Muscle layer of duodenum (tissue), 2 donors: ENCODE results near the gene SLC5A4.
"Not testable (repeated sequence)": the region's sequence is repeated elsewhere in the genome, so short reads cannot be mapped to it uniquely, and the experiment has no call there.

Experiments used
- H3K27ac ChIP-seq: one replicate; pipeline ENCODE4 v1.7.0; 2013; ENCODE audit warnings: mild to moderate bottlenecking, low read length
- H3K27me3 ChIP-seq: one replicate; pipeline ENCODE4 v1.7.0; 2013; ENCODE audit warnings: low read depth, mild to moderate bottlenecking, control low read depth, low read length
- H3K36me3 ChIP-seq, 2 donors: one replicate each; pipeline ENCODE4 v1.7.0; 2013; ENCODE audit warnings: low read length in 2 of 2, control low read depth in 1 of 2, mild to moderate bottlenecking in 1 of 2; ENCODE audit not compliant: insufficient read depth in 2 of 2, control insufficient read depth in 1 of 2
- H3K4me1 ChIP-seq, 2 donors: one replicate each; pipeline ENCODE4 v1.7.0; 2013; ENCODE audit warnings: low read length in 2 of 2, mild to moderate bottlenecking in 2 of 2, control low read depth in 1 of 2, moderate library complexity in 1 of 2; ENCODE audit not compliant: insufficient read depth in 2 of 2, control insufficient read depth in 1 of 2
- H3K4me3 ChIP-seq, 2 donors: one replicate each; pipeline ENCODE4 v1.7.0; 2013; ENCODE audit warnings: low read length in 2 of 2, low read depth in 1 of 2, mild to moderate bottlenecking in 1 of 2
- H3K9me3 ChIP-seq, 2 donors: one replicate each; pipeline ENCODE4 v1.7.0; 2013; ENCODE audit warnings: low read length in 2 of 2, control low read depth in 1 of 2, mild to moderate bottlenecking in 1 of 2; ENCODE audit not compliant: control insufficient read depth in 1 of 2
- donor health status: healthy.

SLC5A4 gene

GRCh38 chr22:32255217-32255616 is at the start of gene SLC5A4:
Gene SLC5A4, minus strand, starts transcription at chr22:32255347. Its CDS starts 18 bp downstream, at chr22:32255329.
- H3K4me3 ChIP-seq = no peak within 1 kb of the TSS

GRCh38 chr22:32293921-32294320 is 38.8 kb upstream of the SLC5A4 start:
- H3K4me1 ChIP-seq, H3K9me3 ChIP-seq, H3K4me3 ChIP-seq: not testable (repeated sequence)

More at GRCh38 chr22:32255217-32255616, at the start of gene SLC5A4:
- Histone ChIP-seq H3K4me1 (no peaks in the 10 kb centered on the region), H3K27ac (no peak within 1 kb of the TSS), H3K27me3 (no peaks in the 10 kb centered on the region), H3K36me3 (no peaks in the 10 kb centered on the region), H3K9me3 (no peaks in the 10 kb centered on the region)

GRCh38 chr22:32286290-32286840 is 31.2 kb upstream of the SLC5A4 start:
- H3K27me3 ChIP-seq = no peaks in the 10 kb centered on the region
- H3K36me3 ChIP-seq = no peaks in the 10 kb centered on the region
- H3K27ac ChIP-seq = no peak overlapping the region
- H3K9me3 ChIP-seq = peaks cover 0 to 4% of the 10 kb centered on the region in 2 donors
- H3K4me1 ChIP-seq = no peaks in the 10 kb centered on the region
- H3K4me3 ChIP-seq = no peak overlapping the region

More at GRCh38 chr22:32293921-32294320, 38.8 kb upstream of the SLC5A4 start:
- not testable (repeated sequence) for H3K27me3 ChIP-seq, H3K36me3 ChIP-seq, H3K27ac ChIP-seq

GRCh38 chr22:32281072-32281471 is 25.9 kb upstream of the SLC5A4 start:
- no peaks in the 10 kb centered on the region for H3K27me3 ChIP-seq
- no peaks in the 10 kb centered on the region for H3K36me3 ChIP-seq
- no peaks in the 10 kb centered on the region for H3K4me1 ChIP-seq
- H3K4me3 ChIP-seq = no peak overlapping the region
- no peak overlapping the region for H3K27ac ChIP-seq
- peaks cover 0 to under 1% of the 10 kb centered on the region in 2 donors for H3K9me3 ChIP-seq

- not testable (repeated sequence) for H3K4me1 ChIP-seq, H3K4me3 ChIP-seq, H3K9me3 ChIP-seq, H3K27me3 ChIP-seq, H3K27ac ChIP-seq, H3K36me3 ChIP-seq
Measured at GRCh38 chr22:32275353-32275752, 20.2 kb upstream of the SLC5A4 start.

- Histone ChIP-seq H3K4me1 (no peaks in the 10 kb centered on the region), H3K36me3 (no peaks in the 10 kb centered on the region), H3K27ac (no peak overlapping the region), H3K27me3 (no peaks in the 10 kb centered on the region), H3K9me3 (no peaks in the 10 kb centered on the region), H3K4me3 (no peak overlapping the region)
Measured at GRCh38 chr22:32271389-32271788, 16.2 kb upstream of the SLC5A4 start.

- Histone ChIP-seq H3K4me3 (no peak overlapping the region), H3K4me1 (peaks cover 2 to 4% of the 10 kb centered on the region in 2 donors), H3K9me3 (no peaks in the 10 kb centered on the region), H3K27me3 (no peaks in the 10 kb centered on the region), H3K36me3 (no peaks in the 10 kb centered on the region), H3K27ac (no peak overlapping the region)
Measured at GRCh38 chr22:32270641-32271369, 15.7 kb upstream of the SLC5A4 start.

GRCh38 chr22:32269316-32269715 is 14.2 kb upstream of the SLC5A4 start:
- Histone ChIP-seq H3K27ac (no peak overlapping the region), H3K4me3 (no peak overlapping the region), H3K27me3 (no peaks in the 10 kb centered on the region), H3K4me1 (peaks cover 4% of the 10 kb centered on the region in 2 donors), H3K9me3 (no peaks in the 10 kb centered on the region), H3K36me3 (no peaks in the 10 kb centered on the region)

- Histone ChIP-seq H3K4me1 (peaks cover 4% of the 10 kb centered on the region in 2 donors), H3K27ac (no peak overlapping the region), H3K27me3 (no peaks in the 10 kb centered on the region), H3K9me3 (no peaks in the 10 kb centered on the region), H3K4me3 (no peak overlapping the region), H3K36me3 (no peaks in the 10 kb centered on the region)
Measured at GRCh38 chr22:32267011-32267410, 11.9 kb upstream of the SLC5A4 start.

GRCh38 chr22:32265882-32266767 is 11.0 kb upstream of the SLC5A4 start:
- Histone ChIP-seq H3K27ac (no peak overlapping the region), H3K4me3 (no peak overlapping the region), H3K36me3 (no peaks in the 10 kb centered on the region), H3K9me3 (no peaks in the 10 kb centered on the region), H3K27me3 (no peaks in the 10 kb centered on the region), H3K4me1 (peaks cover 4% of the 10 kb centered on the region in 2 donors)

GRCh38 chr22:32263678-32264077 is 8.5 kb upstream of the SLC5A4 start:
- H3K27ac ChIP-seq, H3K36me3 ChIP-seq, H3K4me3 ChIP-seq, H3K9me3 ChIP-seq, H3K4me1 ChIP-seq, H3K27me3 ChIP-seq: not testable (repeated sequence)
